NCI-H1417 treated with DMSO at 0.1 percent for 48 hours (cell line): ENCODE measurements around the gene GATA2.

Experiments used
- DNase-seq: peaks from one replicate; lab custom pipeline; 2025; lab: John Stamatoyannopoulos, UW

The GATA2 gene

DNA sequence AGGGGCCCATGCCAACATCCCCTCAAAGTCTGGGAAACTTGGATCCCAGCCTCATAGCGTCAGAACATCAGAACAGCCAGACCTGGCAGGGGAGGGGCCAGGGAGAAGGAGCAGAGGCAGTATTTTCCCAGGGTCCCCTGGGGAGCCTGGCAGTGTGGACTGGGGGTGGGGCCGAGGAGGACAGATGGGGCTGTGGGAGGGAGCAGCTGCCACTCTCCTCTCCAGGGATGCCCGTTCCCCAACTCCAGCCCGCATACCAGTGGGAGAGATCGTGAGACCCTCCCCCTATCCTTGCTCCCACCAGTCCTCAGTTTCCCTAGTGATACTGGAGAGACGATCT lies 19.9 kb downstream of the GATA2 start:
- no peak for DNase-seq

DNA sequence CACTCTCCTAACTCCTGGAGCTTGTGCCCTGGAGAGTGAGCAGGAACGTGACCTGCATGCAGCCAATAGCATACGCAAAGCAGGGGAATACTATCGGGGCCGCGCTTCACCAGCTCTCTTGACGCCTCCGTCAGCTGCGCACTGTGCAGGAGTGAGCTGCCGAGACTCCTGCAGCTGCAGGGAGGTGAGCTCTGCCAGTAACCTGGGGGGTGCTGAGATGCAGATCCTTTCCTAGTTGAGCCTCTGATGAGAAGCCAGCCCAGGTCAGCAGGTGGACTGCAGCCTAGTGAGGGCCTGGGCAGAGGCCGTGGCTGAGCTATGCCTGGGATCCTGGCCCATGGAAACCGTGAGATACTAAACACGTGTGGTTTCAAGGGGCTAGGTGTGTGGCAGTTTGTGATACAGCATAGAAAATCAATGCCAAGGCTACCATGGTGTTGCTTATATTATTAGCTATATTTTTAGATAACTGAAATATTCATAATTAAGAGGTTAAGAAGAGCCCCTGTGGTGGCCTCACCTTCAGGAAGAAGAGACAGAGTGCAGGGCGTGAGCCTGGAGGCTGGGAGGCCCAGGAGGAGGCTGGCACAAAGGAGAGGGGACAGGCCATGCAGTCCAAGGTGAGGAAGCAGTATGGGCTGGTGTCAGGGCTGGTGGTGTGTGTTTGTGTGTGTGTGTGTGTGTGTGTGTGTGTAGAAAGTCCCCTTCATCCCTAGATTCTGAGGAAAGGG lies 20.4 kb downstream of the GATA2 start:
- DNase-seq, result no peak

DNA sequence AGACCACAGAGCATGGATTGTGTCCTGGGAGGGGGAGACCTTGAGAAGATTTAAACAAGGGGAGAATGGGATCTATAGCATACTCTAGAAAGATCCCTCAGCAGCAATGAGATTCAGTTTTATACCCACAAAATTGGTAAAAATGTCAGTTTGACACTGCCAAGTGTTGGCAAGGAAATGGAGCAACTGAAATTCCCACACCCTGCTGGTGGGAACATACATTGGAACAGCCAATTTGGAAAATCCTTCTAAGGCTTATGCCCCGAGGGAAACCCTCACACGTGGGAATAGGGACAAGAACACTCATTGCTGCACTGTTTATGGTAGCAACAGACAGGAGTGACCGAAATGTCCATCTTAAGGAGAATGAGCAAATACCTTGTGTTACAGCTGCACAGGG lies 21.3 kb downstream of the GATA2 start:
- no peak for DNase-seq

DNA sequence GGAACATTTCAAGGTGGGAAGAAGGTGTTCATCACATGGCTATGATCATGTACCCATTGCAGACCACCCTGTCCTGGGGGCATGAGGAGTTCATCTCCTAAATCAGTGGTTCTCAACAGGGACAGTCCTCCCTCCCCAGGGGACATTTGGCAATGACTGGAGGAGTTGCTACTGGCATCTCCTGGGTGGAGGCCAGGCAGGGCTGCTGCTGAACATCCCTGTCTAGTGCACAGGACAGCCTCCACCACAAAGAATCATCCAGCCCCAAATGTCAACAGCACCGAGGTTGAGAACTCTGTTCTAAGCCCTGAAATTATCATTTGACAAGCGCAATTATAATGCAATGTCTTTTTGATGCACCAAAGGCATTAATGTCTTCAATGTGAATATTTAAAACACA lies 21.9 kb downstream of the GATA2 start:
- DNase-seq, result no peak

DNA sequence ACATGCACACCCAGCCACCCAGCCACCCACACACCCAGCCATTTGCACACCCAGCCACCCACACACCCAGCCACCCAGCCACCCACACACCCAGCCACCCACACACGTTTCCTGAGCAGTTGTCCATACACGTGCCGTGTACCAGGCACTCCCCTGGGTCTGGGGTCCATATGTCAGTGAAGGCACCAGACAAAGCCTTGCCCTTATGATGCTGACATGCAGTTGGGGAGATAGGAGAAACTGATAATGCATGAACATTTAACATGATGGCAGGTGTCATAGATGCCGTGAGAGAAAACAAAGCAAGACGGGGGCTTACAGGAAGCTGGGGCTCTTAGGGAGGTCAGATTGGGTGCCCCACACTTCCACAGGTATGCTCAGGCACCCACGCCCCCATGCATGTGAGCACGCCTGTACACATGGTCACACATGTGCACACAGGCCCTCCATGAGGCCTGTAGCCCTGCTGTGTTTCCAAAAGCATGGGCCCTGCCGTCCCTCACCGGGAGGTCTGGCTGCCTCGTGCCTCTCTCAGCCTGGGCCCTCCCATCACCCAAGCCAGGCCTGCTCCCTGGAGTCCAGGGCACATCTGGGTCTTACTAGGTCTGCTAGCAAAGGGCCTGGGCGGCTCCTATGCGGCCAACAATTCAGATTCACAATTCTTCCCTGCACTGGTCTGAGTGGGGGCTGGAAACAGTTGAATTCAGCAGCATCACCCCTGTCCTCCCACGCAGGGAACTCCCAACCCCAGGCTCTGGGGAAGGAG lies 22.7 kb downstream of the GATA2 start:
- DNase-seq, result no peak

DNA sequence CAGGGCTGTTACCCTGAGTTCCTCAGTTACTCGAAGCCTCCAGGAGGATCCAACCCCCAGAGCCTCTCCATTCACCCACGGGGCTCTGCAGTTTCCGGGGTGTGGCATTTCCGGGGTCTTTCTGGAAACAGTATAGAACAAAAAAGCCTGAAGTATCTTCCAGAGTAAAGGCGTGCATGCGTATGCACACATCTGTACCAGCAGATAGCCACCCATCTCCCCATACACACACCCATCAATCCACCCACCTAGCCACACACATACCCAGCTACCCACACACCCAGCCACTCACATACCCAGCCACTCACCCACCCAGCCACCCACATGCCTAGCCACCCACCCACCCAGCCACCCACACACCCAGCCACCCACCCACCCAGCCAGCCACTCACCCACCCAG lies 23.4 kb downstream of the GATA2 start:
- no peak for DNase-seq

DNA sequence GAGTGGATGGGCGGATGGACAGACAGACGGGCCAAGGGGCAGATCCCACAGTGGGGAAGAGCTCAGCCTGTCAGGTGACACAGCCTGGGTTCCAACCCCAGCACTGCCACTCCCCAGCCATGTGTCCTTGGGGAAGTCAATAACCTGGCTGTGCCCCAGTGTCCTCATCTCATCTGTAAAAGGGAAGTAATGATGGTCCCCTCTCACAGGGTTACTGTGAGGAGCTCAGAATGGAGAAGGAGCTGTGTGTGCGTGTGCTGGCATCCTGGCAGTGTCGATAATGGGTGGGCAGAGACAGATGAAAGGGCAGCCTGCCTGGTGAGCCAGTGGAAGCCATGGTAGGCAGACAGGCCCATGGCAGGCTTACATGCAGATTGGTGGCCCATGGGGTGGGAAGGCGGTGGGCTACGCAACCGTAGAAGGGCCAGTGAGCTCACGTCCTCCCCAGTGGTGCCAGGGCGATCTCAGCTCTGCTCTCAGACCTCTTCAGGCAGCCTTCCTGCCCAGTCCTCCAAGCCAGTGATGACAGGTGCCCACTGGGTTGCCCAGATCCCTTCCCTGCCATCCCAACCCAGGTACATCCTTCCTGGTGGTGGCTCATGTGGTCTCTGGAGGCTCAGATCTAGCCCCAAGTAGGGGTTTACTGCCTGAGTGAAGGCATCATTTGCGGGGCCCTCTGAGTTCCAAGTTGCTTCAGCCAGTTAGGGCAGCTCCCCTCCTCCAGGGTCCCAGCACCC lies 24.0 kb downstream of the GATA2 start:
- no peak for DNase-seq

DNA sequence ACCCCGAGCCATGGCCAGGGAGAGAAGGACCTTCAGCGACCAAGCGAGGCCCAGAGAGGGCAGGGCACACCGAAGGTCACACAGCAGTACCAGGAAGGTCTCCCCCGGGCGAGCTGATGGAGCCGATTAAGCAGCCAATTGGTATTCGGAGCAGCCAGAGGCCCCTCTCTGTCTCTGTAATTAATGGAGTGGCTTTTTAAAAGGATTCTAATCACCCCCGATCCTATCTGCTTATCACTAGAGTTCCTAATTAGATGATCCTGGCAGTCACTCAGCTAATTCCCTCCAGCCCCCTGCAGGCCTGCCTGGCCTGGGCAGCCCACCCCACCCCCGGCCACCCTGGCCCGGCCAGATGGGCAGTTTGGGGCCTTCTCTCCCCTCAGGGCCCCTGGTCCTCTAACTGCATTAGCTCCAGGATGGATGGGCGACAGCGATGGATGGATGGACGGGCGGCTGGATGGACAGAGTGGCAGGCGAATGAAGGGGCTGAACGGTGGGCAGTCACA lies 24.7 kb downstream of the GATA2 start:
- DNase-seq, result no peak

DNA sequence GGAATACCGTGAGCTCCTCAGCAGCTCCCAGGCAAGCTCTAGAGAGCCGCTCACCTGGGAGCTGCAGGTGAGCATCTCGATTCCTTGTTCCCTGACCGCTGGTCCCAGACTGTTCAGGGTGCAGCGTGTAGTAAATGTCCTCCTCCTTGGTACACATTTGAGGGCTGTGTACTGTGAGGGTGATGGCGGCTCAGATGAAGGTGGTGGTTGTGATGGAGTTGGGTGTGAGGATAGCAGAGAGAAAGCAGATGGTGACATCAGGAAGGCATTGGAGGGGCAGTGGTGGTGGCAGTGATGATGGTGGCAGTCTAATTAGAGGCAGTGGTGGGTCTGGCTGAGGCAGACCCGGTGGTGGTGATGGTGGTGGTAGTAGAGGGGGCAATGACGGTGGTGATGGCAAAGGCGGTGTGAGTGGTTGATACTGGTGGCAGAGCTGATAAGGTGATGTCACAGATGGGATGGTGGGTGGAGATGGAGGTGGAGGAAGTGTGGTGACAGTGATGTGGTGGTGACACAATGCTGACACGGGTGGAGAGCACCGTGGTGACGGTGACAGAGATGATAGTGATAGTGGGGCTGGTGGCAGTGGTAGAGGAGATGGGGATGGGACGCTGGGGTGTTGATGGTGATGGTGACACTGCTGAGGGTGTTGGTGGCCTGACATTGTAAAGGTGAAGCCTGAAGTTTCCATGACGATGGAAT lies 26.0 kb downstream of the GATA2 start, which contains the start of gene DNAJB8:
TSS of gene DNAJB8 (minus strand) at position 51 of the 702 bp plus-strand sequence. CDS start 3,645 bp downstream, outside the sequence.
- no peak for DNase-seq

DNA sequence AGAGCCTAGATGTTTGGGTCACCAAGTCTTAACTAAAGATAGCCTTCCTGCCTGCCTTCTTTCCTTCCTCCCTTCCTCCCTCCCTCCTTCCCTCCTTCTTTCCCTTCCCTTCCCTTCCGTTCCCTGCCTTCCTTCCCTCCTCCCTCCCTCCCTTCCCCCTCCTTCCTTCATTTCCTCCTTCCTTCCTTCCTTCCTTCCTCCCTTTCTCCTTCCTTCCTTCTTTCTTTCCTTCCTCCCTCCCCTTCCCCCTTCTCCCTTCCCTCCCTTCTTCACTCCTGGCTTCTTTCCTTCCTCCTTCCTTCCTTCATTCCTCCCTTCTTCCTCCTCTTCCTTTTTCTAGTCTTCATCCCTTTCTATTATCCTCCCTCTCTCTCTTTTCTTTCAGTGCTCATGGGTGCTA lies 28.3 kb downstream of the GATA2 start:
- DNase-seq, result no peak

DNA sequence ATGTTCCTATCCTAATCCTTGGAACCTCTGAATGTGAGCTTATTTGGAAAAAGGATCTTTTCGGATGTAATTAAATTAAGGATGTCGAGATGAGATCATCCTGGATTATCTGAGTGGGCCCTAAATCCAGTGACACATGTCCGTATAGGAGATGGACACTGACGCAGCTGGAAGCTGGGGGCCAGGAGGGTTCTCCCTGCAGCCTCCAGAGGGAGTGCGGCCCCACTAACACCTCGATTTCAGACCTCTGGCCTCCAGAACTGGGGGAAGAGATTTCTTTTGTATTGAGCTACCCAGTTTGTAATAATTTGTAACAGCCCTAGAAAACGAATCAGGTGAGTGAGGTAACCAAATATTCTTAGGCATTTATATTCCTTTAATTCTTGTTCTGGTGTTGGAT lies 28.8 kb downstream of the GATA2 start:
- DNase-seq, result no peak

DNA sequence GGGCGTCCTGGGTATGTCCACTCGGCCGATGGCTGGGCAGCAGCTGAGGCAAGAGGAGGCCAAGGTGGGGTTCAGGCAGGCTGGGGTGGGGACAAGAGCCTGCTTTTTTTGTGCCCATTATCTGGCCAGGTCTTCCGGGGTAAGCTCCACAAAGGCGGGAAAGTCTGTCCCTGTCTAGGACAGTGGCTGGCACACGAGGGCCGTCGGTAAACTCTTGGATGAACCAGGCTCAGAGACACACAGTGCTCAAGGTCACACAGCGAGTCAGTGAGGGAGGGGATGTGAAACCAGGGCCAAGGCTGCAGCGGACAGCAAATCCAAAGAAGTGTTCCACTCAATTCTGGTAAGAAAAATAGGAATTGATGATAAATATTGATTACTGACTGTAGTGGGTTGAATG lies 29.2 kb downstream of the GATA2 start:
- DNase-seq, result no peak

DNA sequence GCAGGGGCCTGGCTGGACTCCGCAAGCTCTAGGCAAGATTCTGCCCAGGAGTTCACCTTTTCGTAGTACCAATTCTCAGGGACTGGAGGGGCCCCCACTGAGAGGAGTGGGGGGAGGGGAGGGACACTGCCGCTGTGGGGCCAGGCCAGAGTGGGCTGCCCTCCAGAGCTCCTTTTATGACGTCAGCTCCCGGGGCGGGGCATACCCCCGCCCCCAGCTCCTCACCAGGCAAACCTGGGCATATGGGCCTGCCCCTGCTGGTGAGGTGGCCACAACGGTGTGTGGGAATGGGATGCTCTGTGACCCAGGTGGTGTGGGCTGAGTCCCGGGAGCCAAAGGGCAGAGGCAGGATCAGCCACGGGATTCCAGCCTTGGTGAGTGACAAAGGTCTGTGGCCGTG lies 29.6 kb downstream of the GATA2 start:
- DNase-seq, result no peak

DNA sequence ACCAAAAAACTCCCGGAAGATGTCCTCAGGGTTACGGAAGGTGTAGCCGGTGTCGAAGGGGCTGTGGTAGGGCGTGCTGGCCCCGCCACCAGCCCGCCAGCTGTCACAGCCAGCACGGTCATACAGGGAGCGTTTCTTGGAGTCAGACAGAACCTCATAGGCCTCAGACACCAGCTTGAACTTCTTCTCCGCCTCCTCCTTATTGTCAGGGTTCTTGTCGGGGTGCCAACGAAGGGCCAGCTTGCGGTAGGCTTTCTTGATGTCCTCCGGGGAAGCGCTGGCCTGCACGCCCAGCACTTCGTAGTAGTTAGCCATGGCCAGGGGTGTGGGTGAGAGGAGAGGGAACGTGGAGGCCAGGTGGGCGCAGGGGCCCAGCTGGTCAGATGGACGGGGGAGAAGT lies 30.1 kb downstream of the GATA2 start:
- no peak for DNase-seq

DNA sequence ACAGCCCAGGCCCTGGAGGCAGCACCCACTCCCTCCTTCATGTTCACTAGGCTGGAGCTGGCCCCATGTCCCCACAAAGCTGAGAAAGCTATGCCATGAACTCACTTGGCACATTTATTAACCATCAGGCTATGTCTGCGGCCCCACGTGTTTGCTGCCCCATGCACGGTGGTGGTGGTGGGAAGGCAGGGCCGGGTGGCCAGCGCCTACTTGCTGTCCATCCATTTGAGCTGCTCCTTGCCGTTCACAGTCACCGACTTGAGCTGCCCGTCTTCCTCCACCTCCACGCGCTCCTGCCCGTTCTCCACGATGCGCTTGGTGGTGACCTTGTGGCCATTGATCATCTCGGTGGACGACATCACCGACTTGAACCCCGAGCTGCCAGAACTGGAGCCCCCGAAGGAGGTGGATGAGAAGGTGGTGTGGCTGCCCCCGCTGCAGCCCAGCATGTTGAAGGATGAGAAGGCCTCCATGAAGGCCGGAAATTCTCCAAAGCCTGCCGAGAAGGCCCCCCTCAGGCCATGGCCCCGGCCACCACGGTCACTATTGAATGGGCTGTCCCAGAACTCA lies 30.6 kb downstream of the GATA2 start:
- no peak for DNase-seq

DNA sequence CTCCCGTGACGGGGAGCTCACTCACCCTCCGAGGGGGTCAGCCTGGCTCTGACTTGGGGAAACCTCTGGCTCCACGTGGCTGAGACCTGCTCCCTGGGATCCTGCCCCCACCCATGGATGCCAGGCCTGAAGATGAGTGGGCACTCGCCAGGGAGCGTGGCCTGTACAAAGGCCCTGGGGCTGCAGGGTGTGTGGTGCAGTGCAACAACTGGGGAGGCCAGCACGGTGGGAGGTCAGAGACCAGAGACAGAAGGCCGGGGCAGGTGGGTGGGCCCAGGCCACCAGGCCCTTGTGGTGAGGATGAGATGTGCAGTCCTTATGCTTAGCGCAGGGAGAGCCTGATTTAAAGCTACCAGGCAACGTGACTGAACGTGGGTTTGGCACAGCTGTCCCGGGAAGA lies 31.3 kb downstream of the GATA2 start:
- no peak for DNase-seq

DNA sequence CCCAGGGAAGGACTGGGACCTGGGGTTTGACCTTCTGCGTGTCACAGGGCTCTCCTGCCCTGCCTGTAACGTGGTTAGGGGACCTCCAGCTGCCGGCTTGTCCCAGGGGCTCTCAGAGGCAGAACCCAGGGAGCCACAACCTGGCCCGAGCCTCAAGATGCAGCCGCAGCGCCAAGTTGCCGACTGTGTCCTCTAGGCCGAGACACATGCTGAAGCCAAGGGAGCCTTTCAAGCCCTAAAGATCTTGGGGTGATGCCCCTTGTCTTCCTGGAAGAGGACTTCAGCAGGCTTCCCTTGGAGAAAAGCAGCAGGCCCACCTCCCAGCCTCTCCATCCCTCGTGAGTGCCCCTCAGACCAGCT lies 33.6 kb downstream of the GATA2 start:
- DNase-seq, result no peak

DNA sequence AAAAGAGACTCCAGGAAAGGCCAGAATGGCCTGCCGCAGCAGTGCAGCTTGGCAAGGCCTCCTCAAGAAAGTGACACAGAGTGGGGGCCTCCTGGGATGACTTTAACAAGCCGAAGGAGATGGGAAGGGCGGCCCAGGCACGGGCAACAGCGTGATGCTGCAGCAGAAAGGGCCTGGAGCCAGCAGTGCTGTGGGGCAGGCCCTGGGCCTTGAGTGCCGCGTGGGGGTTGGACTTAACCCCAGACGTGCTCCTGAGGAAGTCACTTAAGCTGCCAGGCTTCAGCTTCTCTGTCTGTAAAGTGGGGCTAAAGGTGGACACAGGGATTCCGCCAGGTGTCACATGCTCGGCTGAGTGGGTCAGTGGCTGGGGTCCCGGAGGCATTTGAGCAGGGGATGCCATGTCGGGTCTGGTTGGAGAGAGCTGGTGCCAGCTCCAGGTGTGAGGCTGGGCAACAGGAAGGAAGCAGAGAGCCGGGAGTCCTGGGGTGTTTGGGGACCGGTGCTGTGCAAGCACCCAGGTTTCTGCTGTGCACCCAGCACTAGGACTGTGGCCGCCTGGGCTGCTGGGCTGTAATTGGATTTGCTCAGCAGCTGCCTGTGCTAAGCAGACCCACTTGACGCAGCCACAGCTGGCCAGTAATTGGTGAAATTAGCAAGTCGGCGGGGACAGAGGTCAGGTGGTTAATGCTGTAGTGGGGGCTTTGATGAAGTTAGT lies 34.1 kb downstream of the GATA2 start:
- no peak for DNase-seq

DNA sequence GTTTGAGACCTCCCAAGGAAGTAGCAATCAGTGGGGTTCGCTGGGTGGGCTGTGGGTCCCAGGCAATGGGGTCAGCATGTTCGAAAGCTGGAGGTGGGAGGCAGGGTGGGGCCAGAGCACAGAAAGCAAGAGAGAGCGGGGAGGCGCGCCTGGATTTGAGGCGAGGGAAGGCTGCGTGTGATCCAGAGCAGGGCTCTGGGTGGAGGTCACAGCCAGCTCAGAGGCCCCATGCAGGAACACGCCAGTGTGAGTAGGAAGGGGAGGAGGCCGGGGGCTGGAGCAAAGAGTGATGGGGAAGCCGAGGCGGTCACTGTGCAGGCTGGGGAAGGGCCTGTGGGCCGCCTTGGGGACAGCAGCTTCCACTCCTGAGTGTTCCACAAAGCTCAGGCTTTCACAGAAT lies 35.1 kb downstream of the GATA2 start:
- DNase-seq, result no peak

DNA sequence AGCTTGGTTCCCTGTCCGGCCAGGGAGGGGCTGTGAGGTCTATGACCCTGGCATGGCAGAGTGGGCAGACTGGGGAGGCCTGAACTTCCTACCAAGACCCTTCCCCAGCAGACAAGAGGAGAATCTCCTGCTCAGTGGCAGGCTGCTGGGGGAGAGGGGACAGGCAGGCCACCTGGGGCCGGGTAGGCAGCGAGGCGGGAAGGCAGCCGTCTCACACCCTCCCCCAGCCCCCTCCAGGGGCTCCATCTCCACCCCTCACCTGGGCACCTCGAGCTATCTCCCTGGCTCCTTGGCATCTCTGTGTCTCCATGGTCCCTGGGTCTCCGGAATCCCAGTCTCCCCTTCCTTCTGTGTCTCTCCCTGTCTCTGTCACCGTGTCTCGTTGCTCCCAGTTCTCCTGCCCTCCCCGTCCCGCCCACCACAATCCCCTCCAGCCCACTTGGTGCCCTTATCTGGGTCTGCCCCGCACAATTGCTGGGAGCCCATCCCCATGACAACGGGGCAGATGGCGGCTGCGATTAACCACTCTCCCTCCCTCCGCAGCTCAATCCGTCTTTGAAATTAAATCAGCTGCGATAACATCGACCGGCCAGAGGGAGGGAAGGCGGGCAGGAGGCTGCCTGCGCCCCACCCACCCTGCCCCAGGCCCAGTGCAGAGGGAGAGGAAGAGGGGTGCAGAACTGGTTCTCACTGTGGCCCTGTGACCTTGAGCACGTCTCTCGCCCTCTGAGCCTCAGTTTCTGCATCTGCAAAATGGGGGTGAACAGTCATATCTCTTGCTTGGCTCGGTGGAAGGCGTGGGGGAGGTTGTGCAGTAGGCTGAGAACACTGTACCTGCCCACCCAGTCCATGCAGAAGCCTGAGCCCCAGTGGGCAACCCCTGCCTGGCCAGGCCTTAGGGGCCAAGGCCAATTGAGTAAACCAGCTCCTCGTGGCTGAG lies 36.0 kb downstream of the GATA2 start:
- no peak for DNase-seq
